ENCODE results near the gene TBKBP1.

Gene TBKBP1

GRCh38 chr17:47686664-47687327 is 7.2 kb upstream of the TBKBP1 start:
- H3K4me3 ChIP-seq (ENCODE audit: low read depth, low read length): no peak overlapping the region
- no peak for TF ChIP-seq CTCF (IDR thresholded peaks at IDR 0.05; ENCODE audit: low read depth, low read length)

- no peak overlapping the region for H3K4me3 ChIP-seq (ENCODE audit: low read depth, low read length)
- TF ChIP-seq CTCF (IDR thresholded peaks at IDR 0.05; ENCODE audit: low read depth, low read length): no peak
Observed at GRCh38 chr17:47687328-47687690, 6.7 kb upstream of the TBKBP1 start.

- no peak overlapping the region for H3K4me3 ChIP-seq (ENCODE audit: low read depth, low read length)
- TF ChIP-seq CTCF (IDR thresholded peaks at IDR 0.05; ENCODE audit: low read depth, low read length): no peak
Observed at GRCh38 chr17:47687748-47688147, 6.2 kb upstream of the TBKBP1 start.

GRCh38 chr17:47690121-47690520 is 3.8 kb upstream of the TBKBP1 start:
- no peak for TF ChIP-seq CTCF (IDR thresholded peaks at IDR 0.05; ENCODE audit: low read depth, low read length)
- H3K4me3 ChIP-seq (ENCODE audit: low read depth, low read length): no peak overlapping the region

- no peak overlapping the region for H3K4me3 ChIP-seq (ENCODE audit: low read depth, low read length)
- TF ChIP-seq CTCF (IDR thresholded peaks at IDR 0.05; ENCODE audit: low read depth, low read length): no peak
Observed at GRCh38 chr17:47692137-47692894, 1.6 kb upstream of the TBKBP1 start.

GRCh38 chr17:47692895-47693730 is 848 bp upstream of the TBKBP1 start:
- H3K4me3 ChIP-seq (ENCODE audit: low read depth, low read length): peak overlapping the region; percentile 70
- no peak for TF ChIP-seq CTCF (IDR thresholded peaks at IDR 0.05; ENCODE audit: low read depth, low read length)
